NCI-H526 (cell line): ENCODE results near the gene NAA40.
A peak's percentile ranks its signal among the peaks of the same experiment; 100 is the strongest.
"Not testable (repeated sequence)": the region's sequence is repeated elsewhere in the genome, so short reads cannot be mapped to it uniquely, and the experiment has no call there.

ENCODE experiments used
- DNase-seq, 2 experiments: peaks; one replicate each; lab custom pipeline; 2025; lab: John Stamatoyannopoulos, UW

The NAA40 gene

DNA sequence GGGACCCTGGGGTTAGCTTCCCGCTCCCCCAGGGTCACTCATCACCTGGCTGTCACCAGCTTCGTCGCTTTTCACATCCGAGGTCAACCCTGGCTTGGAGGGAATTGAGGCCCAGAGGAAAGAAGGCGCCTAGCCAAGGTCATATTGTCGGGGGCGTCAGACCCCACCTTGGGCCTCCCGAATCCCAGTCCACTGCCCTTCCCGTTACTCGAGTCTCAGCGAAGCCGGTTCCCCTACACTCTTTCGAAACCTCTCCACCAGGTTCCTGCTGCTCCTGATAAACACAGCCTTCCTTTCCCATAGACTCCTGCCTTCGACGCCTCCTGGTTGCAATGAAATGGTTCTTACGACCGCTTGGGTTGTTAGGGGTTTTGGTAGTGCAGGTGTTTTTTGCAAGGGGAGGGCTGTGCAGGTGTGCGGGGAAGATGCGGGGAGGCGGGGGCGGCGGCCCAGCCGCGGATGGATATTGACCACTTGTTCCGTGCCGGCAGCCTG is 642 bp downstream of the NAA40 start:
- DNase-seq = peak in 1 of 2 experiments; percentile 55

DNA sequence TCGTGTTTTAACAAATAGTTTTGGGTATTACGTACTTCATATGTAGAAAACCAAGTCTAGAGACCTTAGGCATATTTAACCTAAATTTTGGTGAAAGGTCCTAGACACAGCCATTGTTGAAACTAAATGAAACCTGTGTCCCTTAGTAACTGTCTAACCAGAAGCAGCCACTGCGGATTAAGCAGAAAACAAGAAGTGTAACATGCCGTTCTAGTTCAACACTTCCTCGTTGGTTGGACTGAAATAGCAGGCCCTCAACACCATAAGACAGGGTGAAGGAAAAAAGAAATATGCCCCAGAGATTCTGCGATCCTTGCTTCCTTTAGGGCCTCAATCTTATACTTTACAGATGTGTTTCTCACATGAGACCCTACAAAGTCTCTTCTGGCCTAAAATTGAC is 2.0 kb downstream of the NAA40 start:
- DNase-seq = no peak

DNA sequence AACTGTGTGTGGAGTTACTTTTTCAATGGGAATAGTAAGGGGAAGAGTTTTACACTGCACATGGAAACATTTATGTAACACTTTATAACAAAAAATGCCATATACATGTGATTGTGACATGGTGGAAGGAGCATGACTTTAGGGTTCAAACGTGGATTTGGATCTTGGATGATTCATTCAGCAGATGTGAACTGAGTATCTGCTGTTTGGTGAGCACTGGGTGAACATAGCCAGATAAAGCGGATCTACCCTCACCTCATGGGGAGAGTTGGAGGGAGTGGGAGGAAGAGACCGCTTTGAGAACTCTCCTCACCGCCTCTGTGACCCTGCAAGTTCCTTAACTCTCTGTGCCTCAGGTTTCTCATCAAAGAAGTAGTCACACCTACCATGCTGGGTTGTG is 3.1 kb downstream of the NAA40 start:
- DNase-seq = no peak

DNA sequence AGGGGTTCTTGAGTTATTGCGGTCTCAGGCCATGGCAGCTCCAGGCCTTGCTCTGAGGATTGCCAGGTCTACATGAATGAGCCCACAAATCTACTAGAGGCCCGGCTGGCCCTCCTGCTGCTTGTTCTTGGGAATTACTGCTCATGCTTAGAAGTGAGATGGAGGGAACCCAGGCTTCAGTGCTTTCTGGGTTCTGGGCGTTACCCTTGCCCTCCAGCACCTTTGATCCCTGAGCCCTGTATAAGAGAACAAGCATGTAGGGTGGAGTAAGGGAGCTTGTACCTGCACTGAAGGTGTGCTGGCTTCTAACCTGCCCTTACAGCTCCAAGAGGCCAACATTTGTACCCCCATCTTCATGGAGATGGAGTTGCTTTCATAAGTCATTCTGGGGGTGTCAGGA is 4.0 kb downstream of the NAA40 start:
- no peak for DNase-seq

DNA sequence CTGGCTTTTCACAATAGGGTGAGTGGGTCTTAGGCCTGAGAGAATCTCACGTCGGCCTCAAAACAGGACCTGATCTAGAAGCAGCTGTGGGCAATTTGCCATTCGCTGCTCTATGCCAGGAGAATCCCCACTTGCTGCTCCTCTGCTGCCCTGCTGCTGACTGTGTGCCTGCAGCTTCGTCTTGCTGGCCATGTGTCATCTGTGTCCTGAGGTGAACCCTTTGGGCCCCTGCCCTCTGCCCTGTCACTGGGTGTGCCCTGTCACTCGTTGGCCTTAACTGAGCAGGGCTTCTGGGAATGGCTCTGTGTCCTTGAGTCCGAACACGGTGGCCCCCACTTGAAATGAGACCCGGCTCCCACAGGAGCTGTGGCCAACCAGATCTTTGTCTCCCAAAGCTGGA is 6.2 kb downstream of the NAA40 start:
- DNase-seq = no peak

DNA sequence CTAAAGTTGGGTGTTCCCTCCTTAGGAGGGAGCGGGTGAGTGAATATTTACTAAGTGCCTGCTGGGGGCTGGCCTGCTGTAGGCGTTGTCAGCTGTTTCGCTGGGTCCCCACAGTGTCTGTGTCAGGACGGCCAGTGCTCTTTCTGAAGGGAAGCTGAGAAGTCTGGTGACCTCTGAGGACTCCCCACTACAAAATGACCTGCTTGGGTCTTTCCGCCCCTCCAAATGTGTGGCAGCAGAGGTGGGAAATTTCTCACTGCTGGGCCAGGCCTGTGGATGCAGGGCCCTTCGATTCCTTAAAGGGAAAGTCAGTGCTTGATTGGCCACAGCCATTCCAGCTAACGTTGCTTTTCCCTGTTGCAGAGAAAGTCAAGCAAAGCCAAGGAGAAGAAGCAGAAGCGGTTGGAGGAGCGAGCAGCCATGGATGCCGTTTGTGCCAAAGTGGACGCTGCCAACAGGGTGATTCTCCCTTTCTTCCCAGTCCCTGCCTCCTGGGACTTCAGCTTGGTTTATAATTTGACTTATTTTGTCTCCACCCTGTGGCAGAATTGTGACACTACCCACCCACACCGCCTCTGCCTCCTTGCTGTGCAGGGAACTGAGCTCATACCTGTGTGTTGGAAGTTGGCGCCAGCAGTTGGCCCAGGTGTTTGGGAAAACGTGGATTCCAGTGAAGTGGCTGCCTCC is 6.8 kb downstream of the NAA40 start:
- DNase-seq = peak; percentile 62 to 90

DNA sequence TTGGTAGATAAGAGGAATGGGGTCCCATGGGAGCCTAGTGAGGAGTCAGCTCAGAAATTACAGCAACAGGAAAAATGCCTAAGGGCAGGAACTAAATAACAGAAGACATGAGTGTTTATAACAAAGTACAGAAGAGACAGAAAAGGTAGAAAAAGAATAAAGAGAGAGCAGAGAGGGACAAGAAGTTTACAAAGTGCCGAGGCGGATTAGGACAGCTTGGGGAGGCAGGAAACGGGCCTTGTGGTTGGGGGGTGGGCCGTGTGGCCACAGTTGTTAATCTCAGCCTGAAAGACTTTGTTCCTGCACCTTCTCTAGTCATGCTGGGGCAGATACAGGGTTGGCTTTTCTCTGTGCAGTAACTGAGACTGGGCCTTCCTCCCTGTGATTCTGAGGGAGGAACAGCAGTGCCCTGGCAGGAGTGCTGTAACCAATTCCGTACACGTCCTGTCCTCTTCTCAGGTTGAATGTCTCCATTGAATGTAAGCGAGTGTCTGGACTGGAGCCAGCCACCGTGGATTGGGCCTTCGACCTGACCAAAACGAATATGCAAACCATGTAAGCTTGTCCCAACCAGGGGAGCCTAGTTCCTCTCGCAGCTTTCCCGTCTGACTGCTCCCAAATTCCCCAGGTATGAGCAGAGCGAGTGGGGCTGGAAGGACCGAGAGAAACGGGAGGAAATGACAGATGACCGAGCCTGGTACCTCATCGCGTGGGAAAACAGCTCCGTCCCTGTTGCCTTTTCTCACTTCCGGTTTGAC is 13.2 kb downstream of the NAA40 start:
- no peak for DNase-seq

DNA sequence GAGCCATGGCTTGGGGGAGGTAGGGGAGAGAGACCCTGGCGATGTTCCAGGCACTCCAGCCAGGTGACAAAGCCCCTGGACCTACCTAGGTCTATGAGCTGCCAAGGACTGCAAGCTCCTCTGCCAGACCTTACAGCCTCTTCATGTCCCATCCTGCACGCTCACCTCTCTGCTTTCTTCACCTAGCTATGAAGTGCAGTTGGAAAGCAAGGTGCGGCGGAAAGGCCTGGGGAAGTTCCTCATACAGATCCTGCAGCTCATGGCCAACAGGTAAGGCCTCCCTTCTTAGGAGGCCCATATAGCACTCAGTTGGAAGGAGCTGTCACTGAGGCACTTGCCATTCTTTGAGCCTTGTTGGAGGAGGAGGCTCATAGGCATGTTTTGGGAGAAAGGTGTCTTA is 13.8 kb downstream of the NAA40 start:
- no peak for DNase-seq

DNA sequence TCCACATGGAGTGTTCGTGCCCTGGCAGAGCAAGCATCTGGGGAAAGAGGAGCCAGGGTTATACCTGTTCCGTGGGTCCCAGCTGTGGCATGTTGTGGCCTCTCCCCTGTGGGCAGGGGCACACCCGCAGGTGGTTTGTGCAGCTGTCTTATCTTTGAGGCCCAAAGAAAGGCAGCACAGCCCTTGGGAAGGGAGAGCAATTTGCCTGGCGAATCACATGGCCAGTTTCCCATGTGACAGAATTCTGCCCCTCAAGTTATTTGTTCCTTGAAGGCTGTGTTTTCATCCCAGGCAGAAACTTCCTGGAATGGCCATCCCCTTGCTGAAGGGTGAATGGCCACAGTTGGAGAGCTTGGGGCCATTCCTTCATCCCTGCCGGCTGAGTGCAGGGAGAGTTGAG is 19.2 kb downstream of the NAA40 start:
- DNase-seq = no peak

DNA sequence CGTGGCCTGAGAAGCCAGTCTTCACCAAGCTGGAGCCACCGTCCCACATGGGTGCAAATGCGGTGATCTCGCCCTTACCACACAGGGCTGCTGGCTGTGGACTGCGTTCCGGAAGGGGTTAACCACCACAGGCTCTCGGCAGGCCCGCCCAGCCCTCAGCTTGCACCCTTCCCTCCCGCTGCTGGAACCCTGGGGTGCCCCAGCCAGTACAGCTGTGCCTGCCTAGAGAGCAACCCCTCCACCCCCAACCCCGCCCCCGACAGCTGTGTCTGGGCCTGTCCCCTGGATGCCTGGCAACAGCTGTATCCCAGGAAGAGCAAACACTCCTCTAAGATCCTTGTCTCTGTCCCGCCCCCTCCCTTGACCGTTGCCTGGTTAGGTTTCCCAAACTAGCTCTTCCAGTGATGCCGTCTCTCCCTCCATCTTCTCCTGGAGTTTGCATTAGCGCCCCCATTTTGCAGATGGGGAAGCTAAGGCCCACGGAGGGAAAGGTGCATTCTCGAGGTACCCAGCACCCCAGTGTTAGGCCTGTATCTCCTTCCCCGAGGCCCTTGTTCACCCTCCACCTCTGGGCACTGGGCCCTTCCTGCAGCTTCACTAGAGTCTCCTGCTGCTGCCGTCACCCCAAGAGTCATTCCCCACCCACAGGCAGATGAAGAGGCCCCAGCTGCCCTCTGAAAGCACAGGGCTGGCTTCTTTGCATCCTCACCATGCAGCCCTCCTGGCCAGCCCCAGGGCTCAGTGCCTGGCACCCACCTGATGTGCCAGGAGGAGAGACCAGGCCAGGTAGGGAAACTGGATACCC is 23.0 kb downstream of the NAA40 start:
- peak; percentile 40 to 52 for DNase-seq

DNA sequence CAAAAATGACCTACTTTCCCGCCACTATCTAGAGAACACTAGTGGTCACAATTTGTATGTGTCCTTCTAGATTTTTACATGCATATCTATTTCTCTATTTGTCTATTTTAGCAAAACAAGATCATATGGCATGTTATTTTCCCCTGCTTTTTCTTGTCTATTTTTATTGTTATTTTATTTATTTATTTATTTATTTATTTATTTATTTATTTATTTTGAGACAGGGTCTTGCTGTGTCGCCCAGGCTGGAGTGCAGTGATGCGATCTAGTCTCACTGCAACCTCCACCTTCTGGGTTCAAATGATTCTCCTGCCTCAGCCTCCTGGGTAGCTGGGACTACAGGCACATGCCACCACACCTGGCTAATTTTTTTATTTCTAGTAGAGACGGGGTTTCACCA is 25.1 kb downstream of the NAA40 start:
- not testable (repeated sequence) for DNase-seq

DNA sequence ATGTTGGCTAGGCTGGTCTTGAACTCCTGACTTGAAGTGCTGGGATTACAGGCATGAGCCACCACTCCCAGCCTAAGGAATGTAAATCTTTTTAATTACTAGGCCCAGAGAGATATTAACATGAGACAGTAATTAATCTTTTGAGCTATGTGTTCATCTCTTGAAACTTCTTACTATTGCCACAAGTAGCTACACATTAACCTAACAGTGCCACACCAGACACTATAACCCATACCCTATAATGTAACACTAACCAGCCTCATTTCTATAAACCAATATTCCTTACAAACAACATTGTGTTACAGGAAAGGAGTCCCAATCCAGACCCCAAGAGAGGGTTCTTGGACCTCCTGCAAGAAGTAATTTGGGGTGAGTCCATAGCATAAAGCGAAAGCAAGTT is 27.6 kb downstream of the NAA40 start:
- no peak for DNase-seq

DNA sequence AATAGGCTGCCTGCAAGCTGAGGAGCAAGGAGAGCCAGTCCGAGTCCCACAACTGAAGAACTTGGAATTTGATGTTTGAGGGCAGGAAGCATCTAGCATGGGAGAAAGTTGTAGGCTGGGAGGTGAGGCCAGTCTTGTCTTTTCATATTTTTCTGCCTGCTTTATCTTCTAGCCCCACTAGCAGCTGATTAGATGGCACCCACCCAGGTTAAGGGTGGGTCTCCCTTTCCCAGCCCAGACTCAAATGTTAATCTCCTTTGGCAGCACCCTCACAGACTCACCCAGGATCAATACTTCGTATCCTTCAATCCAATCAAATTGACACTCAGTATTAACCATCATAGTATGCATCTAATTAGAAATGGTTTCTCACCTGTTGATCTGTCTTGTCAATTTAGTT is 30.7 kb downstream of the NAA40 start:
- no peak for DNase-seq

DNA sequence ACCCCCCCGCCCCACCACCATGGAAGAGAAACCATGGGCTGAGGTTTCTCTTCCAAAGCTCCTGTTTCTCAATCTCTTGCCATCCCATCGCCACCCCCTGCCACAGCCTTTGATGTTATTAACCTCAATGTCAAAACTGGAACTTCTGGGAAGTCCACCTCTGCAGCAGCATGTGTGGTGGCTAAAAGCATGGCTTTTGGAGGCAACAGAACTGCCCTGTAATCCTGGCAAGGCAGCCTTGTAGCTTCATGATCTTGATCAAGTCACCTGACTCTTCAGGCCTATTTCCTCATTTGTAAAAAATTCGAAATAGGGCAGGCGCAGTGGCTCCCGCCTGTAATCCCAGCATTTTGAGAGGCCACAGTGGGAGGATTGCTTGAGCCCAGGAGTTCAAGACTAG is 32.1 kb downstream of the NAA40 start:
- DNase-seq = no peak

DNA sequence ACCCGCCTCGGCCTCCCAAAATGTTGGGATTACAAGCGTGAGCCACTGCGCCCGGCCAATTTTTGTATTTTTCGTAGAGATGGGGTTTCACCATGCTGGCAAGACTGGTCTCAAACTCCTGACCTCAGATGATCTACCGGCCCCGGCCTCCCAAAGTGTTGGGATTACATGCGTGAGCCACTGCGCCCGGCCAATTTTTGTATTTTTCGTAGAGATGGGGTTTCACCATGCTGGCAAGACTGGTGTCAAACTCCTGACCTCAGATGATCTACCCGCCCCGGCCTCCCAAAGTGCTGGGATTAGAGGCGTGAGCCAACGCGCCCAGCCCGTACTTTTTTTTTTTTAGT is 35.1 kb downstream of the NAA40 start:
- DNase-seq = not testable (repeated sequence)

DNA sequence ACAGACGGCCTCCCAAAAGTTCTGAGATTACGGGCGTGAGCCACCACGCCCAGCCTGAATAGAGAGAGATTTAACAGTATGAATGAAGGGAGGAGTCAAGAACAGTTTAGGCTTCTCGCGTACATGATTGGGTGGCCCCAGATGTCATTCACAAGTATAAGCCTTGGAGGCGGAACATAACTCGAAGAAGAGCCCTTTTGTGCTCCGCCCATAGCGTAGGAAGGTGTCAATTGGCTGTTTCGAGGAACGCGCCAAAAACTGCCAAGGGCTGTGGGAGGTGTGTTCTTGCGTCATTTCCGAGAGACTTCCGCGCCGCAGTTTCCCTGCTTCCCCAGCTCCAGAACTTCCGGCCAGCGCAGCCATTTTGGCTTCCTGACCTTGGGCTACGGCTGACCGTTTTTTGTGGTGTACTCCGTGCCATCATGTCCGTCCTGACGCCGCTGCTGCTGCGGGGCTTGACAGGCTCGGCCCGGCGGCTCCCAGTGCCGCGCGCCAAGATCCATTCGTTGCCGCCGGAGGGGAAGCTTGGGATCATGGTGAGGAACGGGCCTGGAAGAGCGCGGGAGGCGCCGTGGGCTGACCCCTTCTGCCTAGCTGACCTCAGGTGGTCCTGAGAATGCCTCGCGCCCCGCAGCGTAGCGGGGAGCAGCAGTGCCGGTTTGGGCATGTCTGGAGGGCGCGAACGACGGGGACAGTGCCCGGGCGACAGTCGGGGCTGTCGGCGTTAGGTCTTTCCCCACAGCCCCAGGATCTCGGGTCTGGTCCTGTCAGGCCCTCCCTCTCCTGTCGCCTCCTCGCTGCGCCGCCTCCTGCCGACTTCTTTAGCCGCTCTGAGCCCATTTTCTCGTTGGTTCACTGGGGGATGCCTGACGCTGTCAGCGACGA is 35.7 kb downstream of the NAA40 start, which contains the start of gene COX8A:
Gene COX8A (plus strand): TSS at position 362 of the 885 bp plus-strand sequence. CDS start 61 bp downstream, at position 423.
- peak; percentile 100 for DNase-seq

DNA sequence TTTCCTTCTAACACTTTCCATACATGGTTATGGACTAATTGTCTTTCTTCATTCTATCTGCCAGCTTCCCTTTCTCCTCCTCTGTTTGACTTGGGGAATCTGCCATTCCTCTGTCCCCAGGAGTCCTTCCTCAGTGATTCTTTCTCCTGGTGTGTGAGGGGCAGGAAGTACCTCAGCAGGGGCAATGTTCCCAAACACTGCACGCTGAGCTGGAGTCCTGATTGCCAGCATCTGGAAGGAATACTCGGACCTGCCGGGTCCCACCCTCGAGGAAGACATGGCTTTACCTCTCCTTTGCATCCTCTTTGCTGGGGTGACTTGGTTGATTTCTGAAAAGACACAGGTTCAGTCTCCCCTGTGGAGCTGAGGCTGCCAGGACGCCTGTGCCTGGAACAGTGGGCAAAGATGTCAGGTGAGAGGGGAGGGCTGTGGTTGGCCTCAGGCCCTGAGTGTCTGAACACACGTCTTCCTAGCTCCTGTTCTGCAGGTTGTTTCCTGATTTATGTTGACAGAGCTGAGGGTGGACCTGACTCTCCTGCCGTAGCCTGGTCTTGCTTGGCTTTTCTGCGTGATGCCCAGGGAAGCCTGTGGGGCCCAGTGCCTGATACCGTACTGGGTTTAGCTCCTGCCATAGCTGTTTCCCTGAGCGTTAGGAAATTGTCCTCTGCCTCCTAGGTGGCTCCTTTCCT is 39.9 kb downstream of the NAA40 start:
- no peak for DNase-seq

DNA sequence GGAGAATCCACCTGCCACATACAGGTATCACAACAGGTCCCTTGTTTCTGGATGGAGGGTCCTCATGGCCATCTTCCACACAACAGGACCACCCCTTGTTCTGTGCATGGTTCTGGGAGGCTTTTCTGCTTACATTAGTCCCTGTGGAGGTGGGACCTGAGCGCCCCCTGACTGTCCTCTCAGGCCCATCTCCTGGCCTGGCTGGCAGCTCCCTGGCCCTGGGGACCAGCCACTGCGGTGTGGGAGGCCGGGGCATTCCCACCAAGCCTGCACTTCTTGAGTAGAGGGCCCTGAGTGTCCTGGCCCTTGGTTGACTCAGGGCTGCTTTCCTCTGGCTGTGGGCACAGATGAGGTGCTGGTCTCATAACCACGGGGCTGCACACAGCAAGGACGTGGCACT is 40.6 kb downstream of the NAA40 start:
- DNase-seq = no peak

DNA sequence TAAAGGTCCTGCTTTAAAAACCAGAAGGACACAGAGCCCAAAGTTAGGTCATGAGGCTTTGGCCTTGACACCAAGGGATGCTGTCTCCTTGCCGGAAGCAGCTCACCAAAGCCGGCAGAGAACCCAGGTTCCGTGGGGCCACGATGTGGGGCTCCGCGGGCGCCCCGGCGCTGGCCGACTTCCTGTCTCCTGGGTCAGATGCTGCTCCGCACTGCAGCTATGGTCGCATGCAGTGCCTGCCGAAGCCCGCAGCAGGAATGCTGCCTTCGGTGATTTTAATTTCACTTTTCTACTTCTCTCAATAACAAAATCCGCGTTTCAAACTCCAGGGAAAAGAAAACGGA is 47.0 kb downstream of the NAA40 start:
- DNase-seq = peak in 1 of 2 experiments; percentile 82

DNA sequence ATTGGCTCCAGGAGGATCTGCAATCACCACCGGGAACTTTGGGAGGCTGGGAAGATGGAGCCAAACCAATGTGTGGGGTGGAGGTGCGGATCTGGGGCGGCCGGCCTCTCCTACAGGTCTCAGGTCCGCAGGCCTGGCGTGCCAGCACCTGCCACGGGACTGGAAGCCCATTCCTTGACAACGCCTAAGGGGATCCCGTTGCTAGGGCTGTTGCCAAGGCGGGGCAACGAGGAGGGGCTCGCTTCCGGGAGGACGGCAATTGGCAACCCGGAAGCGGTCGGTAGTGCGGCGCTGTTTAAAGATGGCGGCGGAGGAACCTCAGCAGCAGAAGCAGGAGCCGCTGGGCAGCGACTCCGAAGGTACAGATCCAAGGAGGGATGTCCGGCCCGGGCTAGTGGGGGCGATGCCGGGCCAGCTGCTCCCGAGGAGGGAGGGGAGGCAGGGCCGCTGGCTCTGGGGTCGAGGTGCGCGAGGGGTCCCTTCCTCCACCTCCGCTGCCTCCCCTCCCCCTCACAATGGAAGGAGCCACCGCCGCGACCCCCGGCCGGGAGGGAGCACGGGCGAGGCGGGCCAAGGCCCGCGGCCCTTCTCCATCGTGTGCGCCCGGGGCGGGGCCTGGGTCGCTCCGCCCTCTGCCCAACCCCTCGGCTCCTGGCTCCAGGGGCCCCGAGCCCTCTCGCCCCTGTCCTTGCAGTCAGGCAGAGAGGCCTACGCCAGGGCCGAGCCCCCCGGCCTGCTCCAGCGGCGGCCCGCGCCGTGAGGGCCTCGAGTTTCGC is 47.5 kb downstream of the NAA40 start, which contains the start of gene OTUB1:
Gene OTUB1 (plus strand): TSS at position 283 of the 776 bp plus-strand sequence. CDS start 19 bp downstream, at position 302.
- peak; percentile 97 to 99 for DNase-seq
